ENCODE measurements around the gene SPI1. TPM values are rescaled to one million over a fixed set of nuclear protein-coding genes. Genes with fewer than 3 reads are reported as not detected.

The SPI1 gene
- total RNA-seq, 1 experiment from 2014 or later = 0.31 TPM

DNA sequence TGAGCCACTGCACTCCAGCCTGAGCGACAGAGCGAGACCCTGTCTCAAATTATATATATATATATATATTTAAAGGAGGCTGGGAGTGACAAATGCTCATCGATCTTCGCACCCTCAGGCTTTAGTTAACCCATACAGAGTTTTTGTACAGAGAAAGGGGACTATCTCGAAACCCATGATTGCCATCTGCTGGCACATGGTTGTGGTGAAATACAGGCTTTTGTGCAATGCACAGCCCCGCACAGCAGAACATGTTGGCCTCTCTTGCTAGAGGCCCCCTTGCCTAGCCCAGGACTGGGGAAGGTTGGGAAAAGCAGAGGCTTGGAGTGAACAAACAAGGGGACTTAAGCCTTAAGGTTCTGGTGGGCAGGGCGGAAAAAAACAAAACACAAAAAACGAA is 29.5 kb downstream of the SPI1 start:
- intact Hi-C loops (cut with micrococcal nuclease; ENCODE audit: unreplicated experiment) (no loop called here), in situ Hi-C loops (cut with HindIII; ENCODE audit: low pct_unique_long_range_greater_than_20kb, low sequenced_read_pairs) (no loop called here)
- Histone ChIP-seq H3K36me3 (ENCODE audit: control insufficient read depth, insufficient read depth, low read length) (no peaks in the 10 kb centered on the region), H3K27ac (ENCODE audit: low read length) (no peak overlapping the region), H3K9me3 (ENCODE audit: control insufficient read depth, insufficient read depth, low read depth, low read length) (no peaks in the 10 kb centered on the region), H3K4me3 (ENCODE audit: low read depth in 2 of 2, low read length in 2 of 2) (no peak overlapping the region), H3K27me3 (ENCODE audit: control insufficient read depth, insufficient read depth, low read length) (no peaks in the 10 kb centered on the region), H3K4me1 (ENCODE audit: control insufficient read depth, insufficient read depth, low read length) (no peaks in the 10 kb centered on the region)
- no peak for TF ChIP-seq TCF7L2 (IDR thresholded peaks at IDR 0.05; ENCODE audit: low read depth, low read length)
- TF ChIP-seq, protein P1, sequence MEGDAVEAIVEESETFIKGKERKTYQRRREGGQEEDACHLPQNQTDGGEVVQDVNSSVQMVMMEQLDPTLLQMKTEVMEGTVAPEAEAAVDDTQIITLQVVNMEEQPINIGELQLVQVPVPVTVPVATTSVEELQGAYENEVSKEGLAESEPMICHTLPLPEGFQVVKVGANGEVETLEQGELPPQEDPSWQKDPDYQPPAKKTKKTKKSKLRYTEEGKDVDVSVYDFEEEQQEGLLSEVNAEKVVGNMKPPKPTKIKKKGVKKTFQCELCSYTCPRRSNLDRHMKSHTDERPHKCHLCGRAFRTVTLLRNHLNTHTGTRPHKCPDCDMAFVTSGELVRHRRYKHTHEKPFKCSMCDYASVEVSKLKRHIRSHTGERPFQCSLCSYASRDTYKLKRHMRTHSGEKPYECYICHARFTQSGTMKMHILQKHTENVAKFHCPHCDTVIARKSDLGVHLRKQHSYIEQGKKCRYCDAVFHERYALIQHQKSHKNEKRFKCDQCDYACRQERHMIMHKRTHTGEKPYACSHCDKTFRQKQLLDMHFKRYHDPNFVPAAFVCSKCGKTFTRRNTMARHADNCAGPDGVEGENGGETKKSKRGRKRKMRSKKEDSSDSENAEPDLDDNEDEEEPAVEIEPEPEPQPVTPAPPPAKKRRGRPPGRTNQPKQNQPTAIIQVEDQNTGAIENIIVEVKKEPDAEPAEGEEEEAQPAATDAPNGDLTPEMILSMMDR (IDR thresholded peaks at IDR 0.05) = no peak; the same call in 1 of the 2 replicates
- TF ChIP-seq, protein P2, sequence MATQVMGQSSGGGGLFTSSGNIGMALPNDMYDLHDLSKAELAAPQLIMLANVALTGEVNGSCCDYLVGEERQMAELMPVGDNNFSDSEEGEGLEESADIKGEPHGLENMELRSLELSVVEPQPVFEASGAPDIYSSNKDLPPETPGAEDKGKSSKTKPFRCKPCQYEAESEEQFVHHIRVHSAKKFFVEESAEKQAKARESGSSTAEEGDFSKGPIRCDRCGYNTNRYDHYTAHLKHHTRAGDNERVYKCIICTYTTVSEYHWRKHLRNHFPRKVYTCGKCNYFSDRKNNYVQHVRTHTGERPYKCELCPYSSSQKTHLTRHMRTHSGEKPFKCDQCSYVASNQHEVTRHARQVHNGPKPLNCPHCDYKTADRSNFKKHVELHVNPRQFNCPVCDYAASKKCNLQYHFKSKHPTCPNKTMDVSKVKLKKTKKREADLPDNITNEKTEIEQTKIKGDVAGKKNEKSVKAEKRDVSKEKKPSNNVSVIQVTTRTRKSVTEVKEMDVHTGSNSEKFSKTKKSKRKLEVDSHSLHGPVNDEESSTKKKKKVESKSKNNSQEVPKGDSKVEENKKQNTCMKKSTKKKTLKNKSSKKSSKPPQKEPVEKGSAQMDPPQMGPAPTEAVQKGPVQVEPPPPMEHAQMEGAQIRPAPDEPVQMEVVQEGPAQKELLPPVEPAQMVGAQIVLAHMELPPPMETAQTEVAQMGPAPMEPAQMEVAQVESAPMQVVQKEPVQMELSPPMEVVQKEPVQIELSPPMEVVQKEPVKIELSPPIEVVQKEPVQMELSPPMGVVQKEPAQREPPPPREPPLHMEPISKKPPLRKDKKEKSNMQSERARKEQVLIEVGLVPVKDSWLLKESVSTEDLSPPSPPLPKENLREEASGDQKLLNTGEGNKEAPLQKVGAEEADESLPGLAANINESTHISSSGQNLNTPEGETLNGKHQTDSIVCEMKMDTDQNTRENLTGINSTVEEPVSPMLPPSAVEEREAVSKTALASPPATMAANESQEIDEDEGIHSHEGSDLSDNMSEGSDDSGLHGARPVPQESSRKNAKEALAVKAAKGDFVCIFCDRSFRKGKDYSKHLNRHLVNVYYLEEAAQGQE (IDR thresholded peaks at IDR 0.05; ENCODE audit: insufficient read depth in 1 of 2, low read depth in 2 of 2, low read length in 1 of 2) = no peak
- CTCF ChIA-PET = interaction anchor here (0.6 kb wide), 1 partner anchor 279 kb away, joined by 7 read pairs; no protein-coding TSS in a partner anchor
- BruUV-seq (replicated peaks) = no TSS peak
- POLR2A ChIA-PET = interaction anchor here (0.6 kb wide), 1 partner anchor 1517 kb away, joined by 6 read pairs; no protein-coding TSS in a partner anchor
- DNase-seq (ENCODE audit: low read depth, low spot score) = no peak
- ATAC-seq = peak; percentile 74

DNA sequence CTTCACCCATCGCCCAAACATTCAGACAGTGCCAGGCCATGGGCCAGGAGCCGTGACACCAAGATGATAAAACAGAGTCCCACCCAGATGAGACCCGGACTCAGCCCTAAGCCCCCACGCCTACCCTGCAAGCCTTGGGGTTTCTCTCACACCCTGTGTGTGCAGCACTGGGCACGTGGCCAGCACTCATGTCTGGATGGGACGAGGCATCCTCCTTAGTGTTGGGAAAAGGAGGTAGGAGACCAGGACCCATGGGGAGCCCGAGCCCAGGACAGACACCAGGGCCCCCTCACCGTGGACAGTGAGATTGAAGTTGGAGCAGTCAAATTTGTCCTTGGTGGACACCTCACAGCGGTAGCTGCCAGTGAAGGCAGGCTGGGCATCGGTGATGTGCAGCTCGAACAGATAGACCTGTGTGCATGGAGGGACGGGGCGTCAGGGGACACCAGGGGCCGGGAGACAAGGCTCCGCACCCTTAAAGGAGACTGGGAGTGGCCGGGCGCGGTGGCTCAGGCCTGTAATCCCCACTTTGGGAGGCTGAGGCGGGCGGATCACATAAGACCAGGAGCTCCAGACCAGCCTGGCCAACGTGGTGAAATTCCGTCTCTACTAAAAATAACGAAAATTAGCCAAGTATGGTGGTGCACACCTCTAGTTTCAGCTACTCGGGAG is 30.1 kb downstream of the SPI1 start:
- intact Hi-C loops (cut with micrococcal nuclease; ENCODE audit: unreplicated experiment) (no loop called here), in situ Hi-C loops (cut with HindIII; ENCODE audit: low pct_unique_long_range_greater_than_20kb, low sequenced_read_pairs) (no loop called here)
- Histone ChIP-seq H3K27me3 (ENCODE audit: control insufficient read depth, insufficient read depth, low read length) (no peaks in the 10 kb centered on the region), H3K4me3 (ENCODE audit: low read depth in 2 of 2, low read length in 2 of 2) (no peak overlapping the region), H3K36me3 (ENCODE audit: control insufficient read depth, insufficient read depth, low read length) (no peaks in the 10 kb centered on the region), H3K27ac (ENCODE audit: low read length) (no peak overlapping the region), H3K4me1 (ENCODE audit: control insufficient read depth, insufficient read depth, low read length) (no peaks in the 10 kb centered on the region), H3K9me3 (ENCODE audit: control insufficient read depth, insufficient read depth, low read depth, low read length) (no peaks in the 10 kb centered on the region)
- TF ChIP-seq, protein P2 (IDR thresholded peaks at IDR 0.05; ENCODE audit: insufficient read depth in 1 of 2, low read depth in 2 of 2, low read length in 1 of 2) = no peak
- TF ChIP-seq TCF7L2 (IDR thresholded peaks at IDR 0.05; ENCODE audit: low read depth, low read length) (no peak), SIN3A (IDR thresholded peaks at IDR 0.05; ENCODE audit: borderline replicate concordance, insufficient read depth, low read depth, low read length) (no peak), POLR2AphosphoS5 (IDR thresholded peaks at IDR 0.05; ENCODE audit: low read depth, low read length) (no peak)
- TF ChIP-seq, protein P1 (IDR thresholded peaks at IDR 0.05) = no peak
- DNase-seq (ENCODE audit: low read depth, low spot score) (no peak), ATAC-seq (no peak)
- ChIA-PET POLR2A (no interaction called here), CTCF (interaction anchor here (0.6 kb wide), 1 partner anchor 279 kb away, joined by 7 read pairs; no protein-coding TSS in a partner anchor)
- BruUV-seq (replicated peaks) = no TSS peak
